ENCODE data around the gene UBTD2. TPM values are rescaled to one million over a fixed set of nuclear protein-coding genes. Genes with fewer than 3 reads are reported as not detected.

Gene UBTD2
- total and polyA plus RNA-seq, 2 of the 4 experiments (the other 2 are of a cell fraction) = 11.2 to 20.6 TPM

- intact Hi-C loops (cut with micrococcal nuclease) (no loop called here), dilution Hi-C loops (cut with HindIII; ENCODE audit: low sequenced_read_pairs, unreplicated experiment) (no loop called here), in situ Hi-C loops (cut with MboI; ENCODE audit: low sequenced_read_pairs) (no loop called here)
- peaks cover 4% of the 10 kb centered on the region for H3K9me3 ChIP-seq (ENCODE audit: control insufficient read depth, insufficient read depth, low read length)
- ATAC-seq (ENCODE audit: low read depth) = no peak
- H4K5ac ChIP-seq (ENCODE audit: low read depth, low read length) = no peak overlapping the region
- CTCF ChIA-PET = no interaction called here
- POLR2A ChIA-PET (ENCODE audit: unreplicated experiment) = no interaction called here
- H3K4me3 ChIP-seq (ENCODE audit: insufficient read depth, low read depth, low read length) = no peak overlapping the region
- no peak overlapping the region for H2BK5ac ChIP-seq (ENCODE audit: low read depth, low read length, poor library complexity, severe bottlenecking)
- H3K36me3 ChIP-seq (ENCODE audit: control insufficient read depth, insufficient read depth, low read length) = peaks cover 15% of the 10 kb centered on the region
- H2AK5ac ChIP-seq (ENCODE audit: low read depth, low read length) = no peak overlapping the region
- H3K27me3 ChIP-seq (ENCODE audit: control insufficient read depth, insufficient read depth, low read length) = no peaks in the 10 kb centered on the region
- BruUV-seq (replicated peaks) = no TSS peak
- peaks cover 34 to 47% of the 10 kb centered on the region in 2 experiments for H3K79me1 ChIP-seq (ENCODE audit: low read depth in 1 of 2, low read length in 2 of 2)
- H3K4me2 ChIP-seq (ENCODE audit: low read depth, low read length) = no peak overlapping the region
- H2AFZ ChIP-seq (replicated peaks; ENCODE audit: low read length, poor library complexity) = no peak overlapping the region
- H2BK120ac ChIP-seq (ENCODE audit: low read depth, low read length) = no peak overlapping the region
- no peak overlapping the region for H3K56ac ChIP-seq (ENCODE audit: extremely low read depth, insufficient read depth, low read length)
- H2BK15ac ChIP-seq (ENCODE audit: low read depth, low read length) = no peak overlapping the region
- H2BK20ac ChIP-seq (ENCODE audit: low read depth, low read length) = no peak overlapping the region
- no peak overlapping the region for H4K91ac ChIP-seq (ENCODE audit: insufficient read depth, low read depth, low read length)
- no peak overlapping the region for H3K27ac ChIP-seq (ENCODE audit: insufficient read depth, low read length)
- H4K8ac ChIP-seq (ENCODE audit: low read depth in 2 of 2, low read length in 2 of 2) = no peak overlapping the region
- no peak for DNase-seq
- no peak overlapping the region for H3K23ac ChIP-seq (ENCODE audit: low read depth, low read length)
- TF ChIP-seq USF2 (IDR thresholded peaks at IDR 0.05; ENCODE audit: low read depth, low read length) (no peak), SMC3 (IDR thresholded peaks at IDR 0.05; ENCODE audit: low read depth, low read length) (no peak), CHD1 (IDR thresholded peaks at IDR 0.05; ENCODE audit: low read depth, low read length) (no peak), POLR2A (IDR thresholded peaks at IDR 0.05; ENCODE audit: low read depth, low read length) (no peak), MXI1 (IDR thresholded peaks at IDR 0.05; ENCODE audit: borderline replicate concordance, low read depth, low read length) (no peak), RAD21 (IDR thresholded peaks at IDR 0.05; ENCODE audit: low read length) (no peak), CEBPB (IDR thresholded peaks at IDR 0.05; ENCODE audit: low read depth, low read length) (no peak), RCOR1 (IDR thresholded peaks at IDR 0.05; ENCODE audit: insufficient replicate concordance, low read length) (no peak), NFE2L2 (IDR thresholded peaks at IDR 0.05; ENCODE audit: low read depth, low read length) (no peak), FOS (IDR thresholded peaks at IDR 0.05; ENCODE audit: low read depth, low read length) (no peak)
- peaks cover 3% of the 10 kb centered on the region; the same call in 1 of the 2 replicates for H3K9me1 ChIP-seq (ENCODE audit: insufficient read depth, low read length)
- no peaks in the 10 kb centered on the region for H3K4me1 ChIP-seq (ENCODE audit: control insufficient read depth, insufficient read depth, low read length)
- no peak overlapping the region for H3K9ac ChIP-seq (ENCODE audit: low read depth, low read length)
- no CpG with 5 or more reads among the region's 2 CpGs for WGBS, 2 experiments (ENCODE audit: extremely low coverage in 2 of 2, insufficient read length in 1 of 2)
- no peak overlapping the region for H3K14ac ChIP-seq (replicated peaks; ENCODE audit: low read depth, low read length)
- no peak overlapping the region for H2AK9ac ChIP-seq (replicated peaks; ENCODE audit: low read depth, low read length, poor library complexity)
- H4K20me1 ChIP-seq (ENCODE audit: insufficient read depth, low read length) = peaks cover 13% of the 10 kb centered on the region
- H3K18ac ChIP-seq (ENCODE audit: low read depth, low read length) = no peak overlapping the region
- H3K4ac ChIP-seq (ENCODE audit: low read depth, low read length) = no peak overlapping the region
Observed at GRCh38 chr5:172252501-172252900, 31.1 kb downstream of the UBTD2 start.
